Measurements from ENCODE around the gene SLC4A1. TPM values are rescaled to one million over a fixed set of nuclear protein-coding genes. Genes with fewer than 3 reads are reported as not detected.

SLC4A1 gene
- total RNA-seq, 3 donors from 2014 or later, result 0.33 TPM; not detected in 2

- DNase-seq (ENCODE audit: low spot score in 2 of 2), result no peak
- Histone ChIP-seq H3K36me3 (no peaks in the 10 kb centered on the region), H3K4me3 (peak overlapping the region in 1 of 3 donors; percentile 60), H3K9me3 (no peaks in the 10 kb centered on the region), H3K27me3 (peaks cover 12 to 40% of the 10 kb centered on the region in 2 donors), H3K4me1 (no peaks in the 10 kb centered on the region), H3K27ac (no peak overlapping the region)
- TF ChIP-seq CTCF (IDR thresholded peaks at IDR 0.05), result no peak
- TF ChIP-seq POLR2AphosphoS5 (IDR thresholded peaks at IDR 0.05), result no peak
- no peak for TF ChIP-seq POLR2A (IDR thresholded peaks at IDR 0.05)
- intact Hi-C loops (cut with DNase I; ENCODE audit: low total_unique reads), result no loop called here
Observed at GRCh38 chr17:44314524-44314868, 46.6 kb upstream of the SLC4A1 start.

- intact Hi-C loops (cut with DNase I; ENCODE audit: low total_unique reads), result no loop called here
- TF ChIP-seq POLR2A (IDR thresholded peaks at IDR 0.05) (no peak), CTCF (IDR thresholded peaks at IDR 0.05) (no peak), POLR2AphosphoS5 (IDR thresholded peaks at IDR 0.05) (no peak)
- peaks cover 12 to 40% of the 10 kb centered on the region in 2 donors for H3K27me3 ChIP-seq
Observed at GRCh38 chr17:44314031-44314430, 46.1 kb upstream of the SLC4A1 start.

DNA sequence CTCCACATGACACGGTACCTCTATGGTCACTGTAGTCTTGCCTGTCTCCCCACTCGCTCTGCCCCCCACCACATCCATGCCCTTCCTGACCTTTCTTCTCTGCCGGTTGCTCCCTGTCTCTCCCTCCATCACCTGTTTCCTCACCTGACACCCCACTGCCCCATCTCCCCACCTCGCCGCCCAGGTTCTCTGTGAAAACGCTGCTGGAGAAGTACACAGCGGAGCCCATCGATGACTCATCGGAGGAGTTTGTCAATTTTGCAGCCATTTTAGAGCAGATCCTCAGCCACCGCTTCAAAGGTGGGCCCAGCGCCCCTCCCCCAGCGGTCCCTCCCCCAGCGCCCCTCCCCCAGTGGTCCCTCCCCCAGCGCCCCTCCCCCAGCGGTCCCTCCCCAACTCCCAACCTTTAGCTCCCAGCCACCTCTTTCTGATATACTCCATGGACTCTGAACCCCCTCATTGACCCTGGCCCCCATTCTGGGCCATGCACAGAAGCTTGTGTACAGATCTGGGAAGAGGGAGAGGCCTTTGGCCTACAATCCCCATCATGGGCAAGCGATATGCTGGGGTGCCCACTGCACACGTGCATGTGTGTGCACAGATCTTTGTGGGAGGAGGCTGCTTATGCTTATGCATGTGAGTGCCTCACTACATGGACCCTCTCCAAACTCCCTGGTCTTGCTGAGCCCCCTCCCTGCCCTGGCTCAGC, 44.6 kb upstream of the SLC4A1 start:
- peaks cover 0 to 5% of the 10 kb centered on the region in 2 donors for H3K4me1 ChIP-seq
- intact Hi-C loops (cut with DNase I; ENCODE audit: low total_unique reads), result no loop called here
- H3K27ac ChIP-seq, result no peak overlapping the region
- no peak for DNase-seq (ENCODE audit: low spot score in 2 of 2)
- H3K27me3 ChIP-seq, result peaks cover 12 to 36% of the 10 kb centered on the region in 2 donors
- no peak overlapping the region for H3K4me3 ChIP-seq
- no peak for TF ChIP-seq POLR2AphosphoS5 (IDR thresholded peaks at IDR 0.05)
- TF ChIP-seq POLR2A (IDR thresholded peaks at IDR 0.05), result no peak
- no peak for TF ChIP-seq CTCF (IDR thresholded peaks at IDR 0.05)
- H3K9me3 ChIP-seq, result no peaks in the 10 kb centered on the region
- no peaks in the 10 kb centered on the region for H3K36me3 ChIP-seq

More at GRCh38 chr17:44314031-44314430, 46.1 kb upstream of the SLC4A1 start:
- Histone ChIP-seq H3K27ac (no peak overlapping the region), H3K9me3 (no peaks in the 10 kb centered on the region), H3K4me1 (no peaks in the 10 kb centered on the region), H3K36me3 (no peaks in the 10 kb centered on the region), H3K4me3 (no peak overlapping the region)
- no peak for DNase-seq (ENCODE audit: low spot score in 2 of 2)

GRCh38 chr17:44311562-44312181, 43.7 kb upstream of the SLC4A1 start:
- TF ChIP-seq POLR2A (IDR thresholded peaks at IDR 0.05), result no peak
- no peak for TF ChIP-seq CTCF (IDR thresholded peaks at IDR 0.05)
- TF ChIP-seq POLR2AphosphoS5 (IDR thresholded peaks at IDR 0.05), result no peak
- Histone ChIP-seq H3K4me1 (peaks cover 0 to 6% of the 10 kb centered on the region in 2 donors), H3K27ac (no peak overlapping the region), H3K4me3 (no peak overlapping the region), H3K9me3 (no peaks in the 10 kb centered on the region), H3K36me3 (no peaks in the 10 kb centered on the region), H3K27me3 (peaks cover 12 to 27% of the 10 kb centered on the region in 2 donors)
- DNase-seq (ENCODE audit: low spot score in 2 of 2), result no peak
- intact Hi-C loops (cut with DNase I; ENCODE audit: low total_unique reads), result no loop called here

Data from breast epithelium (tissue), 4 donors.